ENCODE data around the gene TRMT44.

DNA sequence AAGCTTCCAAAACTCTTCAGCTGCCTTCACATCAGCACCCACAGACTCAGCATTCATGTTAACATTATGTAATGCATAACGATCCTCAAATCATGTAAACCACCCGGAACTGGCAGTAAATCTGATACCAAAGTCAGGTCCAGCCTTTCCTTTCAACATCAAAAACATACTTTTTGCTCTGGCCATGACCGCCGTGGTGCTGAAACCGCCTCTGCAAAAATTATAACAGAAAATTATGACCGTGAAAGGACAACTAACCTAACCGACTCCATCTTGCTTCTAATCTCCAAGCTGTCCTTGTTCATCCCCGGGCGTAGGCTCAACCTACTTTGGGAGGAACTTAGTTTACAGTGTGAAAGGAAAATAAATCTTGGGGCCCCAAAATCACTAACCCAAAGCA, 51.6 kb downstream of the TRMT44 start:
- TF ChIP-seq, protein P1, sequence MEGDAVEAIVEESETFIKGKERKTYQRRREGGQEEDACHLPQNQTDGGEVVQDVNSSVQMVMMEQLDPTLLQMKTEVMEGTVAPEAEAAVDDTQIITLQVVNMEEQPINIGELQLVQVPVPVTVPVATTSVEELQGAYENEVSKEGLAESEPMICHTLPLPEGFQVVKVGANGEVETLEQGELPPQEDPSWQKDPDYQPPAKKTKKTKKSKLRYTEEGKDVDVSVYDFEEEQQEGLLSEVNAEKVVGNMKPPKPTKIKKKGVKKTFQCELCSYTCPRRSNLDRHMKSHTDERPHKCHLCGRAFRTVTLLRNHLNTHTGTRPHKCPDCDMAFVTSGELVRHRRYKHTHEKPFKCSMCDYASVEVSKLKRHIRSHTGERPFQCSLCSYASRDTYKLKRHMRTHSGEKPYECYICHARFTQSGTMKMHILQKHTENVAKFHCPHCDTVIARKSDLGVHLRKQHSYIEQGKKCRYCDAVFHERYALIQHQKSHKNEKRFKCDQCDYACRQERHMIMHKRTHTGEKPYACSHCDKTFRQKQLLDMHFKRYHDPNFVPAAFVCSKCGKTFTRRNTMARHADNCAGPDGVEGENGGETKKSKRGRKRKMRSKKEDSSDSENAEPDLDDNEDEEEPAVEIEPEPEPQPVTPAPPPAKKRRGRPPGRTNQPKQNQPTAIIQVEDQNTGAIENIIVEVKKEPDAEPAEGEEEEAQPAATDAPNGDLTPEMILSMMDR (IDR thresholded peaks at IDR 0.05), result no peak
- no peak for TF ChIP-seq EZH2 (IDR thresholded peaks at IDR 0.05; ENCODE audit: borderline replicate concordance, insufficient read depth, low read depth, low read length, poor library complexity, severe bottlenecking)
